ENCODE measurements around the gene DHCR24.
"Not testable (repeated sequence)": the region's sequence is repeated elsewhere in the genome, so short reads cannot be mapped to it uniquely, and the experiment has no call there.

Gene DHCR24

DNA sequence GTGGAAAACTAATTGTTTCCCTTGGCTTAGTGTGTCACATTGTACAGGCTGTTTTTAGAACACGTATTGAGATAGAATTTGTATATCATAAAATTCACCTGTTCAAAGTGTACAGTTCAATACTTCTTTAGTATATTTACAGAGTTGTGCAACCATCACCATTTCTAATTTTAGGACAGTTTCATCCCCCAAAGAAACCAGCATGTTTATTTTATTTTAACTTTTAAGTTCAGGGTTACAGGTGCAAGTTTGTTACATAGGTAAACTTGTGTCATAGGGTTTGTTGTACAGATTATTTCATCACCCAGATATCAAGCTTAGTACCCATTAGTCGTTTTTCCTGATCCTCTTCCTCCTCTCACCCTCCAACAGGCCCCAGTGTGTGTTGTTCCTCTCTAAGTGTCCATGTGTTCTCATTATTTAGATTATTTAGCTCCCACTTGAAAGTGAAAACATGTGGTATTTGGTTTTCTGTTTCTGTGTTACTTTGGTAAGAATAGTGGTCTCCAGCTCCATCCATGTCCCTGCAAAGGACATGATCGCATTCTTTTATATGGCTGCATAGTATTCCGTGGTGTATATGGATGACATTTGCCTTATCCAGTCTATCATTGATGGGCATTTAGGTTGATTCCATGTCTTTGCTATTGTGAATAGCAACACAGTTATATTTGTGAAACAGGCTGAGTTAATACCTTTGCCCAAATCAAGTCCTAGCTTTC lies 35.2 kb upstream of the DHCR24 start:
- no peak overlapping the region for H4K5ac ChIP-seq (ENCODE audit: low read length)
- no peaks in the 10 kb centered on the region for H3K79me2 ChIP-seq (ENCODE audit: control insufficient read depth, insufficient read depth, low read length)
- no peak overlapping the region for H2BK5ac ChIP-seq (ENCODE audit: low read length)
- no peak overlapping the region for H2AK5ac ChIP-seq (ENCODE audit: low read length)
- H3K79me1 ChIP-seq (ENCODE audit: low read length): no peaks in the 10 kb centered on the region
- no peaks in the 10 kb centered on the region for H3K27me3 ChIP-seq (ENCODE audit: insufficient read depth, low read length, poor library complexity)
- WGBS (ENCODE audit: extremely low coverage, insufficient coverage, low lambda C conversion rate): no CpG with 5 or more reads among the region's 4 CpGs
- no peak for DNase-seq
- H3K23ac ChIP-seq (ENCODE audit: low read length): no peak overlapping the region
- H3K18ac ChIP-seq (ENCODE audit: low read length): no peak overlapping the region
- H4K8ac ChIP-seq (ENCODE audit: low read depth, low read length): no peak overlapping the region
- H3K4me2 ChIP-seq (ENCODE audit: low read length): no peak overlapping the region
- H3K36me3 ChIP-seq (ENCODE audit: control insufficient read depth, insufficient read depth, low read length): no peaks in the 10 kb centered on the region
- no peak overlapping the region for H2BK15ac ChIP-seq (replicated peaks; ENCODE audit: low read depth)
- no peak overlapping the region for H3K9ac ChIP-seq (ENCODE audit: low read length)
- no peak overlapping the region for H2BK120ac ChIP-seq (ENCODE audit: low read depth, low read length)
- no peak overlapping the region for H3K4me3 ChIP-seq (ENCODE audit: low read length)
- no peak overlapping the region for H3K4ac ChIP-seq (ENCODE audit: low read depth, low read length)
- peaks cover 3% of the 10 kb centered on the region for H3K4me1 ChIP-seq (ENCODE audit: control insufficient read depth, low read depth, low read length)
- no peak overlapping the region for H3K27ac ChIP-seq (ENCODE audit: low read depth, low read length)
- no peak overlapping the region for H3K56ac ChIP-seq (ENCODE audit: low read length)

DNA sequence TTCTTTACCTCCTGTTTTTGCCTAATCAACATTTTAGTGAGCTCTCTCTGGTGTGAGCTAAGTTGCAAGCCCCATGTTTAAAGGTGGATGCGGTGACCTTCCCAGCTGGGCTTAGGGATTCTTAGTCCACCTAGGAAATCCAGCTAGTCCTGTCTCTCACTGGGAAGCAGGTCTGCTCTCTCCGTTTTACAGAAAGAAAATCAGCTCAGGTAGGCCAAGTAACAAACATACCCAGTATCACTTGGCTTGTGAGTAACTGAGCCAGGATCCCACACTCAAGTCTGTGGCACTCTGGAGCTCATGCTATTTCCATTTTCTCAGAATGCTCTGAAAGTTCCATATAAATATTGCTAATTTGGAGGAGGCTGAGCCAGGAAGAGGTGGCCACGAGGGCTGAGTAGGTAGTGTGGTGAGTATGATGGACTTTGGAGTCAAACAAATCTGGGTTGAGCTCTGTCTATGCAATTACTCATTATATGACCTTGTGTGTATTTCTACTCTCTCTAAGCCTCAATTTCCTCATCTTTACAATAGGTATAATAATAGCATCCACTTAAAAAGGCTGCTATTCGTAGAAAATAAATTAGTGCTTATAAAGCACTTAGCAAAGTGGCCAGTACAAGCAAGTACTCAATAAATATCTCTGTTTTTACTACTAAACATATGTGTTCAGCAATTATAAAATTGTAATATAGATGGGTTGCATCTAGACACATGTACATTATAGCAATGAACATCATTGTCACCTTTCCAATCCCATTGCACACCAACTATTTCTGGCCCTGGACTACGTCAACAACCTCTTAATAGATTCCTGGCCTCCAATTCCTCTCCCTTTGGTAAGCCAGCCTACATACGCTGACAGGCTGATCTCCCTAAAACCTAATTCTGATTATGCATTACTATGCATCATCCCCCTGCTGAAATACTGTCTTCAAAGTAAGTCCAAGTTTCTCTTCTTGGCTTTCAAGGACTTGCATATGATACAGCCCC lies 32.7 kb upstream of the DHCR24 start:
- H3K23ac ChIP-seq (ENCODE audit: low read length): no peak overlapping the region
- no peak overlapping the region for H3K4me3 ChIP-seq (ENCODE audit: low read length)
- H2AK5ac ChIP-seq (ENCODE audit: low read length): no peak overlapping the region
- no peaks in the 10 kb centered on the region for H3K36me3 ChIP-seq (ENCODE audit: control insufficient read depth, insufficient read depth, low read length)
- H3K4ac ChIP-seq (ENCODE audit: low read depth, low read length): peak overlapping the region; percentile 62
- no peak overlapping the region for H3K27ac ChIP-seq (ENCODE audit: low read depth, low read length)
- no peak overlapping the region for H3K9ac ChIP-seq (ENCODE audit: low read length)
- H3K56ac ChIP-seq (ENCODE audit: low read length): no peak overlapping the region
- peak overlapping the region; percentile 3 for H2BK5ac ChIP-seq (ENCODE audit: low read length)
- no peaks in the 10 kb centered on the region for H3K79me1 ChIP-seq (ENCODE audit: low read length)
- no peak overlapping the region for H4K5ac ChIP-seq (ENCODE audit: low read length)
- no peaks in the 10 kb centered on the region for H3K79me2 ChIP-seq (ENCODE audit: control insufficient read depth, insufficient read depth, low read length)
- no peak overlapping the region for H4K8ac ChIP-seq (ENCODE audit: low read depth, low read length)
- whole genome bisulfite sequencing (ENCODE audit: extremely low coverage, insufficient coverage, low lambda C conversion rate): no CpG with 5 or more reads among the region's 6 CpGs
- H3K4me2 ChIP-seq (ENCODE audit: low read length): no peak overlapping the region
- H3K18ac ChIP-seq (ENCODE audit: low read length): peak overlapping the region; percentile 20
- H3K4me1 ChIP-seq (ENCODE audit: control insufficient read depth, low read depth, low read length): peaks cover 3% of the 10 kb centered on the region
- peak overlapping the region; percentile 4 for H2BK15ac ChIP-seq (replicated peaks; ENCODE audit: low read depth)
- DNase-seq: no peak
- no peaks in the 10 kb centered on the region for H3K27me3 ChIP-seq (ENCODE audit: insufficient read depth, low read length, poor library complexity)
- H2BK120ac ChIP-seq (ENCODE audit: low read depth, low read length): no peak overlapping the region

DNA sequence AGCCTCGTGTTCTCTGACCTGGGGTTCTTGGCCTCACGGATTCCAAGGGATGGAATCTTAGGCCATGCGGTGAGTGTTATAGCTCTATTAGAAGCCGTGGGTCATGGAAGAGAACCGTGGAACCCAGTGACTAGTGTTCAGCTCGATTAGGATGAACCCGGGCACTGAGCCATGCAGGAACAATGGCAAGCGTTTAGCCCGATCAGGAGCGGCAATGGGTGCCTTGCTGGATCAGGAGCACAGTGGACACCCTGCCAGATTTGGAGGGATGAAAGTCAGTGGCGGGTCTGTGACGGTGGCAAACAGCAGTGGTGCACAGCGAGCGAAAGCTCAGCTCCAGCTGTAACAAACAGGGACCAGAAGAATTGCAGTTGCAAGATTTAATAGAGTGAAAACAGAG lies 24.1 kb upstream of the DHCR24 start:
- H3K23ac ChIP-seq (ENCODE audit: low read length); H2AK5ac ChIP-seq (ENCODE audit: low read length); H3K27ac ChIP-seq (ENCODE audit: low read depth, low read length); H3K9ac ChIP-seq (ENCODE audit: low read length); H3K36me3 ChIP-seq (ENCODE audit: control insufficient read depth, insufficient read depth, low read length); H4K5ac ChIP-seq (ENCODE audit: low read length); H2BK5ac ChIP-seq (ENCODE audit: low read length); H3K79me1 ChIP-seq (ENCODE audit: low read length); H3K4me3 ChIP-seq (ENCODE audit: low read length); H4K8ac ChIP-seq (ENCODE audit: low read depth, low read length); H3K4me1 ChIP-seq (ENCODE audit: control insufficient read depth, low read depth, low read length); H3K56ac ChIP-seq (ENCODE audit: low read length); H2BK120ac ChIP-seq (ENCODE audit: low read depth, low read length); H2BK15ac ChIP-seq (replicated peaks; ENCODE audit: low read depth); DNase-seq; H3K18ac ChIP-seq (ENCODE audit: low read length); H3K79me2 ChIP-seq (ENCODE audit: control insufficient read depth, insufficient read depth, low read length); H3K4ac ChIP-seq (ENCODE audit: low read depth, low read length); H3K4me2 ChIP-seq (ENCODE audit: low read length); H3K27me3 ChIP-seq (ENCODE audit: insufficient read depth, low read length, poor library complexity): not testable (repeated sequence)
- no CpG with 5 or more reads among the region's 14 CpGs for WGBS (ENCODE audit: extremely low coverage, insufficient coverage, low lambda C conversion rate)

DNA sequence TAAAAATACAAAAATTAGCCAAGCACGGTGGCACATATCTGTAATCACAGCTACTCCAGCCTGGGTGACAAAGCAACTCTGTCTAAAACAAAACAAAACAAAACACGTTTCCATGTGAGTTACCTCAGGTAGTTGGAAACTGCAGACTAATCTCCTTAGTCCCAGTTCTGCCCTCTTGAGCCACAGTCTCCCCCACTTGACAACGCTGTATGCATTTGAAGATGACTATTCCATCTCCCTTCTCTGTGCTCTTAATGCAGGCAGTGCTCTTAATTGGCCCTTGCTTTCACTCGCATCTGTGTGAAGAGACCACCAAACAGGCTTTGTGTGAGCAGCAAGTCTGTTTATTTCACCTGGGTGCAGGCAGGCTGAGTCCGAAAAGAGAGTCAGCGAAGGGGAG lies 19.6 kb upstream of the DHCR24 start:
- H3K4ac ChIP-seq (ENCODE audit: low read depth, low read length): peak overlapping the region; percentile 76
- H2AK5ac ChIP-seq (ENCODE audit: low read length): peak overlapping the region; percentile 17
- no peaks in the 10 kb centered on the region for H3K27me3 ChIP-seq (ENCODE audit: insufficient read depth, low read length, poor library complexity)
- H2BK120ac ChIP-seq (ENCODE audit: low read depth, low read length): peak overlapping the region; percentile 56
- no peaks in the 10 kb centered on the region for H3K79me2 ChIP-seq (ENCODE audit: control insufficient read depth, insufficient read depth, low read length)
- H3K56ac ChIP-seq (ENCODE audit: low read length): peak overlapping the region; percentile 69
- peak overlapping the region; percentile 0 for H3K18ac ChIP-seq (ENCODE audit: low read length)
- no peak overlapping the region for H3K4me3 ChIP-seq (ENCODE audit: low read length)
- H3K23ac ChIP-seq (ENCODE audit: low read length): no peak overlapping the region
- DNase-seq: peak; percentile 56
- H3K4me2 ChIP-seq (ENCODE audit: low read length): no peak overlapping the region
- peaks cover 12% of the 10 kb centered on the region for H3K4me1 ChIP-seq (ENCODE audit: control insufficient read depth, low read depth, low read length)
- WGBS (ENCODE audit: extremely low coverage, insufficient coverage, low lambda C conversion rate): no CpG with 5 or more reads among the region's 6 CpGs
- H2BK5ac ChIP-seq (ENCODE audit: low read length): peak overlapping the region; percentile 60
- H3K9ac ChIP-seq (ENCODE audit: low read length): peak overlapping the region; percentile 35
- peak overlapping the region; percentile 24 for H3K27ac ChIP-seq (ENCODE audit: low read depth, low read length)
- no peaks in the 10 kb centered on the region for H3K36me3 ChIP-seq (ENCODE audit: control insufficient read depth, insufficient read depth, low read length)
- H4K5ac ChIP-seq (ENCODE audit: low read length): no peak overlapping the region
- no peak overlapping the region for H4K8ac ChIP-seq (ENCODE audit: low read depth, low read length)
- H2BK15ac ChIP-seq (replicated peaks; ENCODE audit: low read depth): no peak overlapping the region
- H3K79me1 ChIP-seq (ENCODE audit: low read length): no peaks in the 10 kb centered on the region

DNA sequence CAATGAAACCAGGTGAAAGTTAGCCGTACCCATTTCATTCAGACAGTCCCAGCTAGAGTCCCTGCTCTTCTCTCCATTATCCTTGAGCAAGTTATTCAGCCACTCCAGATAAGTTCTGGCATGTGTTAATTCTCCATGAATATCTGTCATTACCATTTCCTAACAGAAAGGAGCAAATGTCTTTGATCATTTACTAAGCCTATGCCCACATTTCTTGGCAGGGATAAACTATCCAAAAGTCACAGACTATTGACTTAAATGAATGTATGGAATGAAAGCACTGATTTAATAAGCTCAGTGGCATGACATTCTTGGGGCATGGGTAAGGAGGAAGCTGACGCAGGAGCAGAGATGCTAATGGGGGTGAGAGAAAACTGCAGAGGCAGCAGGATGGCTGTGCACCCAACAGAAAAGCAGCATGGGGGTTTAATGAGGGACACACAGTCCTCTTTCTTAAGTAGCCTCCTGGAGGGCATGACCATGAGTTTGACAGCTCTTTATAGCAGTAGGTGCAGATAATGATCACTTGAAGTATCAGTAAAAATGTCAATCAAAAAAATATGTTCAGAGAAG lies 17.6 kb upstream of the DHCR24 start:
- H3K4me1 ChIP-seq (ENCODE audit: control insufficient read depth, low read depth, low read length): peaks cover 12% of the 10 kb centered on the region
- H3K27ac ChIP-seq (ENCODE audit: low read depth, low read length): peak overlapping the region; percentile 72
- no peaks in the 10 kb centered on the region for H3K79me1 ChIP-seq (ENCODE audit: low read length)
- no peaks in the 10 kb centered on the region for H3K36me3 ChIP-seq (ENCODE audit: control insufficient read depth, insufficient read depth, low read length)
- no peak overlapping the region for H3K9ac ChIP-seq (ENCODE audit: low read length)
- no peak overlapping the region for H3K4ac ChIP-seq (ENCODE audit: low read depth, low read length)
- no peaks in the 10 kb centered on the region for H3K27me3 ChIP-seq (ENCODE audit: insufficient read depth, low read length, poor library complexity)
- H2BK120ac ChIP-seq (ENCODE audit: low read depth, low read length): no peak overlapping the region
- WGBS (ENCODE audit: extremely low coverage, insufficient coverage, low lambda C conversion rate): no CpG with 5 or more reads among the region's 2 CpGs
- no peak overlapping the region for H3K23ac ChIP-seq (ENCODE audit: low read length)
- H2AK5ac ChIP-seq (ENCODE audit: low read length): no peak overlapping the region
- no peak overlapping the region for H3K56ac ChIP-seq (ENCODE audit: low read length)
- no peak overlapping the region for H4K5ac ChIP-seq (ENCODE audit: low read length)
- peak overlapping the region; percentile 81 for H4K8ac ChIP-seq (ENCODE audit: low read depth, low read length)
- H3K4me2 ChIP-seq (ENCODE audit: low read length): no peak overlapping the region
- DNase-seq: peak; percentile 81
- no peak overlapping the region for H3K4me3 ChIP-seq (ENCODE audit: low read length)
- no peak overlapping the region for H2BK5ac ChIP-seq (ENCODE audit: low read length)
- no peaks in the 10 kb centered on the region for H3K79me2 ChIP-seq (ENCODE audit: control insufficient read depth, insufficient read depth, low read length)
- peak overlapping the region; percentile 14 for H3K18ac ChIP-seq (ENCODE audit: low read length)
- no peak overlapping the region for H2BK15ac ChIP-seq (replicated peaks; ENCODE audit: low read depth)
